Measurements from ENCODE around the gene BLOC1S5.

DNA sequence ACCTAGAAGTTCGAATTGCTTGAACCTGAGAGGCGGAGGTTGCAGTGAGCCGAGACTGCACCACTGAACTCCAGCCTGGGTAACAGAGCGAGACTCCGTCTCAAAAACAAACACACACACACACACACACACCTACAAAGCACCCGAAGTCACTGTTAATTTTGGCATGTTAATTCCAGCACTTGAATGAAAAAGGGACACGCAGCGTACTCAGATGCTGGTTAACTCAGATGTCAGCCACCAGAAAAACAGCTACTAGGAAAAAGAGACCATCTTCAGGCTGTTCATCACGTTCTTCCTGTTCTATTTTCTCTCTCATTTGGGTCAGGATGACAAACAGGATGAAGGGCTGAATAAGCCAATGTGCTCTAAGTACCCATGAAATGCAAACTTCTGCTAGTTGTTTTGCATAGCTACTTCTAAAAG lies 46.9 kb downstream of the BLOC1S5 start:
- TF ChIP-seq, protein P1, sequence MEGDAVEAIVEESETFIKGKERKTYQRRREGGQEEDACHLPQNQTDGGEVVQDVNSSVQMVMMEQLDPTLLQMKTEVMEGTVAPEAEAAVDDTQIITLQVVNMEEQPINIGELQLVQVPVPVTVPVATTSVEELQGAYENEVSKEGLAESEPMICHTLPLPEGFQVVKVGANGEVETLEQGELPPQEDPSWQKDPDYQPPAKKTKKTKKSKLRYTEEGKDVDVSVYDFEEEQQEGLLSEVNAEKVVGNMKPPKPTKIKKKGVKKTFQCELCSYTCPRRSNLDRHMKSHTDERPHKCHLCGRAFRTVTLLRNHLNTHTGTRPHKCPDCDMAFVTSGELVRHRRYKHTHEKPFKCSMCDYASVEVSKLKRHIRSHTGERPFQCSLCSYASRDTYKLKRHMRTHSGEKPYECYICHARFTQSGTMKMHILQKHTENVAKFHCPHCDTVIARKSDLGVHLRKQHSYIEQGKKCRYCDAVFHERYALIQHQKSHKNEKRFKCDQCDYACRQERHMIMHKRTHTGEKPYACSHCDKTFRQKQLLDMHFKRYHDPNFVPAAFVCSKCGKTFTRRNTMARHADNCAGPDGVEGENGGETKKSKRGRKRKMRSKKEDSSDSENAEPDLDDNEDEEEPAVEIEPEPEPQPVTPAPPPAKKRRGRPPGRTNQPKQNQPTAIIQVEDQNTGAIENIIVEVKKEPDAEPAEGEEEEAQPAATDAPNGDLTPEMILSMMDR (IDR thresholded peaks at IDR 0.05) = no peak
- TF ChIP-seq POLR2A (IDR thresholded peaks at IDR 0.05) = no peak
